PFSK-1 (cell line): ENCODE results near the gene S100A5.

ENCODE experiments used
- FOXP2 ChIP-seq: optimal IDR thresholded peaks from 2 replicates; pipeline ENCODE3; 2011; ENCODE audit warnings: borderline replicate concordance, control low read depth, inconsistent platforms; ENCODE audit not compliant: insufficient read depth; ENCODE audit errors: extremely low read length, extremely low read depth
- POLR2AphosphoS5 ChIP-seq: IDR thresholded peaks from 2 replicates; pipeline ENCODE4 v1.6.1; 2012; ENCODE audit warnings: low read depth, mild to moderate bottlenecking, control low read depth, low read length, moderate library complexity
- SIN3A ChIP-seq: IDR thresholded peaks from 2 replicates; pipeline ENCODE4 v1.6.1; 2012; ENCODE audit warnings: mild to moderate bottlenecking, low read length, moderate library complexity, borderline replicate concordance; ENCODE audit not compliant: insufficient read depth
- TAF1 ChIP-seq: IDR thresholded peaks from 2 replicates; pipeline ENCODE4 v1.6.1; 2012; ENCODE audit warnings: low read length, control low read depth, borderline replicate concordance; ENCODE audit not compliant: insufficient read depth
- TF ChIP-seq, protein P1 (sequence below), 2 experiments: IDR thresholded peaks; 2 replicates each; pipeline versions ENCODE4 v1.6.1 to v1.8.0; 2011 to 2012; ENCODE audit warnings: low read depth in 2 of 2, low read length in 2 of 2, control low read depth in 1 of 2, inconsistent platforms in 1 of 2, mild to moderate bottlenecking in 1 of 2, moderate library complexity in 1 of 2; ENCODE audit not compliant: insufficient read depth in 1 of 2

S100A5 gene

DNA sequence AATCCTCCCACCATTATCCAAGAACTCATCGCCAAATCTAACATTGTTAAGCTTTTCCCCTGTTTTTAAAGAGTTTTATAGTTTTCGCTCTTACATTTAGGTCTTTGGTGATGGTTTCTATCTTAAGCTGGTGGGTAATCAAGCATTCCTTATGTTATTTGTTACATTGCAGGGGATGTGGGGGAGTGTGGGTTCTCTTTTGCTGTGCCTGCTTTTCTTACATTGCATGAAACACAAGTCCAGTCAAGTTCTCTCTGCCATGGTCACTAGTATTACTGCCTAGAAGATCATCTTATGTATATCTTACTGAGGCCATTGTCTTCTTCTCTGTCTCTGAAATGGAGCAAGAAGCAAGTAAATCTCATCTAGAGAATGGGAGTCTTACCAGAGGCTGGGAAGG, 53.0 kb downstream of the S100A5 start:
- TF ChIP-seq SIN3A = no peak
- TF ChIP-seq, protein P1, sequence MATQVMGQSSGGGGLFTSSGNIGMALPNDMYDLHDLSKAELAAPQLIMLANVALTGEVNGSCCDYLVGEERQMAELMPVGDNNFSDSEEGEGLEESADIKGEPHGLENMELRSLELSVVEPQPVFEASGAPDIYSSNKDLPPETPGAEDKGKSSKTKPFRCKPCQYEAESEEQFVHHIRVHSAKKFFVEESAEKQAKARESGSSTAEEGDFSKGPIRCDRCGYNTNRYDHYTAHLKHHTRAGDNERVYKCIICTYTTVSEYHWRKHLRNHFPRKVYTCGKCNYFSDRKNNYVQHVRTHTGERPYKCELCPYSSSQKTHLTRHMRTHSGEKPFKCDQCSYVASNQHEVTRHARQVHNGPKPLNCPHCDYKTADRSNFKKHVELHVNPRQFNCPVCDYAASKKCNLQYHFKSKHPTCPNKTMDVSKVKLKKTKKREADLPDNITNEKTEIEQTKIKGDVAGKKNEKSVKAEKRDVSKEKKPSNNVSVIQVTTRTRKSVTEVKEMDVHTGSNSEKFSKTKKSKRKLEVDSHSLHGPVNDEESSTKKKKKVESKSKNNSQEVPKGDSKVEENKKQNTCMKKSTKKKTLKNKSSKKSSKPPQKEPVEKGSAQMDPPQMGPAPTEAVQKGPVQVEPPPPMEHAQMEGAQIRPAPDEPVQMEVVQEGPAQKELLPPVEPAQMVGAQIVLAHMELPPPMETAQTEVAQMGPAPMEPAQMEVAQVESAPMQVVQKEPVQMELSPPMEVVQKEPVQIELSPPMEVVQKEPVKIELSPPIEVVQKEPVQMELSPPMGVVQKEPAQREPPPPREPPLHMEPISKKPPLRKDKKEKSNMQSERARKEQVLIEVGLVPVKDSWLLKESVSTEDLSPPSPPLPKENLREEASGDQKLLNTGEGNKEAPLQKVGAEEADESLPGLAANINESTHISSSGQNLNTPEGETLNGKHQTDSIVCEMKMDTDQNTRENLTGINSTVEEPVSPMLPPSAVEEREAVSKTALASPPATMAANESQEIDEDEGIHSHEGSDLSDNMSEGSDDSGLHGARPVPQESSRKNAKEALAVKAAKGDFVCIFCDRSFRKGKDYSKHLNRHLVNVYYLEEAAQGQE (IDR thresholded peaks at IDR 0.05; ENCODE audit: insufficient read depth in 1 of 2, low read depth in 2 of 2, low read length in 2 of 2) = no peak
- TF ChIP-seq TAF1 = no peak
- TF ChIP-seq POLR2AphosphoS5 = no peak
- no peak for TF ChIP-seq FOXP2
